Retina (tissue), 1 donor: ENCODE results near the gene LNPK.
"Not testable (repeated sequence)": the region's sequence is repeated elsewhere in the genome, so short reads cannot be mapped to it uniquely, and the experiment has no call there.

Experiments
- DNase-seq: peaks from one replicate; pipeline ENCODE4 v3.0.0-alpha.2; 2016

LNPK gene

GRCh38 chr2:175895957-175896356 is 106.1 kb downstream of the LNPK start:
- not testable (repeated sequence) for DNase-seq

GRCh38 chr2:175892046-175892445 is 110.0 kb downstream of the LNPK start:
- DNase-seq: no peak

GRCh38 chr2:175890636-175891242 is 111.3 kb downstream of the LNPK start:
- no peak for DNase-seq

- peak; percentile 37 for DNase-seq
These were observed 112.3 kb downstream of the LNPK start for GRCh38 chr2:175889701-175890302.

GRCh38 chr2:175887776-175888175 is 114.3 kb downstream of the LNPK start:
- no peak for DNase-seq

GRCh38 chr2:175884697-175885393 is 117.2 kb downstream of the LNPK start:
- DNase-seq: no peak

- DNase-seq: no peak
These were observed 118.4 kb downstream of the LNPK start for GRCh38 chr2:175883586-175884194.

GRCh38 chr2:175879679-175880078 is 122.4 kb downstream of the LNPK start:
- no peak for DNase-seq

GRCh38 chr2:175877845-175878544 is 124.1 kb downstream of the LNPK start:
- DNase-seq: no peak

- no peak for DNase-seq
These were observed 127.8 kb downstream of the LNPK start for GRCh38 chr2:175874291-175874690.
